K562 (cell line): ENCODE data around the gene DNAJC17. TPM values are rescaled to one million over a fixed set of nuclear protein-coding genes. Genes with fewer than 3 reads are reported as not detected.
A peak's percentile ranks its signal among the peaks of the same experiment; 100 is the strongest.

Experiments used
- CBFA2T3 ChIP-seq: fragments of 450-650 bp; IDR thresholded peaks from 2 replicates; pipeline ENCODE4 v1.6.1; 2017
- CTBP1 ChIP-seq: fragments of 450-650 bp; IDR thresholded peaks from 2 replicates; pipeline ENCODE4 v1.6.1; 2016; ENCODE audit warnings: borderline replicate concordance
- DNMT1 ChIP-seq: fragments of 450-650 bp; IDR thresholded peaks from 2 replicates; pipeline ENCODE4 v1.6.1; 2016; ENCODE audit warnings: antibody characterized with exemption, mild to moderate bottlenecking
- ELF1 ChIP-seq: fragments of 200-800 bp; sonication (Bioruptor generic); IDR thresholded peaks from 2 replicates; pipeline ENCODE4 v1.6.1; 2016; ENCODE audit warnings: missing genetic modification characterization, missing compliant biosample characterization
- ELF2 ChIP-seq: fragments of 250-450 bp; sonication (Bioruptor Pico); IDR thresholded peaks from 2 replicates; pipeline ENCODE4 v1.5.0; 2021; ENCODE audit warnings: mild to moderate bottlenecking
- FIP1L1 ChIP-seq: fragments of 200-400 bp; formaldehyde crosslinking; IDR thresholded peaks from 2 replicates; pipeline ENCODE4 v1.6.1; 2018; ENCODE audit warnings: mild to moderate bottlenecking, low read depth, low read length; ENCODE audit not compliant: poor library complexity, severe bottlenecking
- HNRNPUL1 ChIP-seq: fragments of 200-400 bp; formaldehyde crosslinking; IDR thresholded peaks from 2 replicates; pipeline ENCODE4 v1.6.1; 2017; ENCODE audit warnings: low read length
- NUFIP1 ChIP-seq: fragments of 450-650 bp; IDR thresholded peaks from 2 replicates; pipeline ENCODE4 v1.6.1; 2018; ENCODE audit not compliant: partially characterized antibody
- PHF20 ChIP-seq: fragments of 450-650 bp; IDR thresholded peaks from 2 replicates; pipeline ENCODE4 v1.6.1; 2018; ENCODE audit not compliant: partially characterized antibody
- PML ChIP-seq: IDR thresholded peaks from 2 replicates; pipeline ENCODE4 v1.6.1; 2012; ENCODE audit warnings: low read length, inconsistent platforms
- POLR2G ChIP-seq: fragments of 200-400 bp; formaldehyde crosslinking; IDR thresholded peaks from 2 replicates; pipeline ENCODE4 v1.6.1; 2017; ENCODE audit warnings: low read depth, mild to moderate bottlenecking, antibody characterized with exemption, low read length, moderate library complexity
- RB1 ChIP-seq: fragments of 450-650 bp; IDR thresholded peaks from 2 replicates; pipeline ENCODE4 v1.6.1; 2017; ENCODE audit warnings: low read depth, mild to moderate bottlenecking
- RBFOX2 ChIP-seq: fragments of 200-400 bp; formaldehyde crosslinking; IDR thresholded peaks from 2 replicates; pipeline ENCODE4 v1.6.1; 2017; ENCODE audit warnings: low read depth, mild to moderate bottlenecking, low read length, moderate library complexity
- TAF1 ChIP-seq: IDR thresholded peaks from 2 replicates; pipeline ENCODE4 v1.6.1; 2011; ENCODE audit warnings: mild to moderate bottlenecking, low read length, moderate library complexity; ENCODE audit not compliant: insufficient read depth, control insufficient read depth, severe bottlenecking; ENCODE audit errors: extremely low read depth
- ZNF197 ChIP-seq: fragments of 200-800 bp; sonication (Bioruptor generic); IDR thresholded peaks from 2 replicates; pipeline ENCODE4 v1.6.1; 2016; ENCODE audit warnings: low read depth, missing genetic modification characterization, missing compliant biosample characterization
- ZNF561 ChIP-seq: fragments of 450-650 bp; formaldehyde crosslinking; conservative IDR thresholded peaks from 2 replicates; pipeline ENCODE4 v1.4.0; 2020; ENCODE audit warnings: mild to moderate bottlenecking, moderate library complexity
- polyA plus RNA-seq, 8 experiments: library from polyadenylated mRNA; depleted of rRNA in 4 of 8; stranded (reverse) in 5 of 8; unstranded in 3 of 8; fragments of >200 nt; fragmentation: Nextera tagmentation in 2 of 8; fragmentation: Illumina TruSeq in 1 of 8; extraction: Ambion mirVana in 2 of 8; extraction: Trizol in 1 of 8; gene quantifications; 2 replicates each; pipeline versions ENCODE4 v1.2.1 to v1.2.3, GENCODE V29; 2011 to 2014; ENCODE audit warnings: inconsistent platforms in 1 of 8, missing spikeins in 1 of 8
- total RNA-seq, 7 experiments: library from RNA; depleted of rRNA in 6 of 7; stranded (reverse); fragments of >200 nt in 6 of 7; fragmentation: Illumina TruSeq in 2 of 7; extraction: Trizol in 2 of 7; gene quantifications; 2 replicates each; pipeline versions ENCODE4 v1.2.1 to v1.2.3, GENCODE V29; 2011 to 2021; ENCODE audit warnings: low replicate concordance in 1 of 7
- TF ChIP-seq, protein P1 (sequence below): IDR thresholded peaks from 2 replicates; pipeline ENCODE4 v1.6.1; 2011; ENCODE audit warnings: borderline replicate concordance, low read depth, mild to moderate bottlenecking, moderate library complexity, low read length; ENCODE audit not compliant: insufficient read depth, poor library complexity, severe bottlenecking
- TF ChIP-seq, protein P2 (sequence below), 2 experiments: fragments of 200-800 bp in 1 of 2; sonication (Bioruptor generic) in 1 of 2; sonication (generic) in 1 of 2; formaldehyde crosslinking in 1 of 2; IDR thresholded peaks in 1 of 2; conservative IDR thresholded peaks in 1 of 2; 2 replicates each; pipeline versions ENCODE4 v1.5.0 to v1.6.1; 2016 to 2020; ENCODE audit warnings: missing compliant biosample characterization in 1 of 2, missing genetic modification characterization in 1 of 2, missing genetic modification reagents in 1 of 2
- TF ChIP-seq, protein P3 (sequence below): sonication (generic); formaldehyde crosslinking; IDR thresholded peaks from 2 replicates; pipeline ENCODE4 v1.8.0; 2022; ENCODE audit warnings: missing genetic modification reagents, mild to moderate bottlenecking, moderate library complexity, borderline replicate concordance
- TF ChIP-seq, protein P4 (sequence below): fragments of 450-650 bp; conservative IDR thresholded peaks from 2 replicates; pipeline ENCODE4 v1.6.1; 2016; ENCODE audit warnings: missing genetic modification characterization, low read depth, mild to moderate bottlenecking, control low read depth, missing compliant biosample characterization

The DNAJC17 gene
- total and polyA plus RNA-seq, 9 of the 15 experiments (the other 6 are each of a cell fraction or from before 2014, with no cell fraction given) = 2.4 to 79.4 (median 44.2) TPM

DNA sequence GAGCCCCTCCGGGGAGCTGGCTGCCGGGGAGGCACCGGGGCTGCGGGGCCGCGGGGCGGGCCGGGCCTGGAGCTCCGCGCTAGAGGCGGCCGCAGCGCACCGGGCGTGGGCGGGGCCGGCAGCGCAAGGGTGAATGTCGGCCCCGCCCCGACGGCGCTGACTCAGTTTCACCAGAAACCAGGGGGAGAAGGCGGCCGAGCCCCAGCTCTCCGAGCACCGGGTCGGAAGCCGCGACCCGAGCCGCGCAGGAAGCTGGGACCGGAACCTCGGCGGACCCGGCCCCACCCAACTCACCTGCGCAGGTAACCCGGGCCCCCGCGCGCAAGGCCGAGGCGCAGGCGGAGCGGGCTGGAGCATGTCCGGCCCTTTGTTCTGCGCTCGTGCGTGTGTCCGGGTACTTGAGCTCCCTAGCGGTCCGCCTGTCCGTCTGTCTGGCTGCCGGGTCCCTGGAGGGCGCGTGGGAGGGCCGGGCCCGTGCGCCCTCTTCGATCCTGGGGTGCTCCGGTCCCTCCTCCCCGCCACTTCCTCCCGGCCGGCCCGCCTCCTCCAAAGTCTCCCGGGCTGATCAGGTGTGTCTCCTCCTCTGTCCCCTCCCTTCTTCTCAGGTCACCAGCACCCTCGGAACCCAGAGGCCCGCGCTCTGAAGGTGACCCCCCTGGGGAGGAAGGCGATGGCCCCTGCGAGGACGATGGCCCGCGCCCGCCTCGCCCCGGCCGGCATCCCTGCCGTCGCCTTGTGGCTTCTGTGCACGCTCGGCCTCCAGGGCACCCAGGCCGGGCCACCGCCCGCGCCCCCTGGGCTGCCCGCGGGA, 36.8 kb upstream of the DNAJC17 start, which contains the start of gene SPINT1 (continued):
- TF ChIP-seq, protein P1, sequence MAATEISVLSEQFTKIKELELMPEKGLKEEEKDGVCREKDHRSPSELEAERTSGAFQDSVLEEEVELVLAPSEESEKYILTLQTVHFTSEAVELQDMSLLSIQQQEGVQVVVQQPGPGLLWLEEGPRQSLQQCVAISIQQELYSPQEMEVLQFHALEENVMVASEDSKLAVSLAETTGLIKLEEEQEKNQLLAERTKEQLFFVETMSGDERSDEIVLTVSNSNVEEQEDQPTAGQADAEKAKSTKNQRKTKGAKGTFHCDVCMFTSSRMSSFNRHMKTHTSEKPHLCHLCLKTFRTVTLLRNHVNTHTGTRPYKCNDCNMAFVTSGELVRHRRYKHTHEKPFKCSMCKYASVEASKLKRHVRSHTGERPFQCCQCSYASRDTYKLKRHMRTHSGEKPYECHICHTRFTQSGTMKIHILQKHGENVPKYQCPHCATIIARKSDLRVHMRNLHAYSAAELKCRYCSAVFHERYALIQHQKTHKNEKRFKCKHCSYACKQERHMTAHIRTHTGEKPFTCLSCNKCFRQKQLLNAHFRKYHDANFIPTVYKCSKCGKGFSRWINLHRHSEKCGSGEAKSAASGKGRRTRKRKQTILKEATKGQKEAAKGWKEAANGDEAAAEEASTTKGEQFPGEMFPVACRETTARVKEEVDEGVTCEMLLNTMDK = no peak
- TF ChIP-seq POLR2G (peak; percentile 64; the same call in 1 of the 2 replicates), HNRNPUL1 (no peak), PHF20 (peak; percentile 27), CBFA2T3 (no peak), FIP1L1 (peak; percentile 36), ZNF561 (no peak), DNMT1 (no peak), CTBP1 (peak; percentile 80), TAF1 (peak; percentile 18), ZNF197 (no peak), RB1 (peak; percentile 30; the same call in 1 of the 2 replicates), ELF2 (CRISPR knock-in tag) (no peak), ELF1 (no peak), NUFIP1 (no peak), PML (no peak), RBFOX2 (0 out of 2 replicates have a peak, but pooled peaks have one; percentile 36)
- TF ChIP-seq, protein P2, sequence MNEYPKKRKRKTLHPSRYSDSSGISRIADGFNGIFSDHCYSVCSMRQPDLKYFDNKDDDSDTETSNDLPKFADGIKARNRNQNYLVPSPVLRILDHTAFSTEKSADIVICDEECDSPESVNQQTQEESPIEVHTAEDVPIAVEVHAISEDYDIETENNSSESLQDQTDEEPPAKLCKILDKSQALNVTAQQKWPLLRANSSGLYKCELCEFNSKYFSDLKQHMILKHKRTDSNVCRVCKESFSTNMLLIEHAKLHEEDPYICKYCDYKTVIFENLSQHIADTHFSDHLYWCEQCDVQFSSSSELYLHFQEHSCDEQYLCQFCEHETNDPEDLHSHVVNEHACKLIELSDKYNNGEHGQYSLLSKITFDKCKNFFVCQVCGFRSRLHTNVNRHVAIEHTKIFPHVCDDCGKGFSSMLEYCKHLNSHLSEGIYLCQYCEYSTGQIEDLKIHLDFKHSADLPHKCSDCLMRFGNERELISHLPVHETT (CRISPR knock-in tag; conservative IDR thresholded peaks at IDR 0.05 in 1 of 2, IDR thresholded peaks at IDR 0.05 in 1 of 2) = no peak
- TF ChIP-seq, protein P3, sequence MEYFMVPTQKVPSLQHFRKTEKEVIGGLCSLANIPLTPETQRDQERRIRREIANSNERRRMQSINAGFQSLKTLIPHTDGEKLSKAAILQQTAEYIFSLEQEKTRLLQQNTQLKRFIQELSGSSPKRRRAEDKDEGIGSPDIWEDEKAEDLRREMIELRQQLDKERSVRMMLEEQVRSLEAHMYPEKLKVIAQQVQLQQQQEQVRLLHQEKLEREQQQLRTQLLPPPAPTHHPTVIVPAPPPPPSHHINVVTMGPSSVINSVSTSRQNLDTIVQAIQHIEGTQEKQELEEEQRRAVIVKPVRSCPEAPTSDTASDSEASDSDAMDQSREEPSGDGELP (CRISPR knock-in tag) = 0 out of 2 replicates have a peak, but pooled peaks have one; percentile 22
- TF ChIP-seq, protein P4, sequence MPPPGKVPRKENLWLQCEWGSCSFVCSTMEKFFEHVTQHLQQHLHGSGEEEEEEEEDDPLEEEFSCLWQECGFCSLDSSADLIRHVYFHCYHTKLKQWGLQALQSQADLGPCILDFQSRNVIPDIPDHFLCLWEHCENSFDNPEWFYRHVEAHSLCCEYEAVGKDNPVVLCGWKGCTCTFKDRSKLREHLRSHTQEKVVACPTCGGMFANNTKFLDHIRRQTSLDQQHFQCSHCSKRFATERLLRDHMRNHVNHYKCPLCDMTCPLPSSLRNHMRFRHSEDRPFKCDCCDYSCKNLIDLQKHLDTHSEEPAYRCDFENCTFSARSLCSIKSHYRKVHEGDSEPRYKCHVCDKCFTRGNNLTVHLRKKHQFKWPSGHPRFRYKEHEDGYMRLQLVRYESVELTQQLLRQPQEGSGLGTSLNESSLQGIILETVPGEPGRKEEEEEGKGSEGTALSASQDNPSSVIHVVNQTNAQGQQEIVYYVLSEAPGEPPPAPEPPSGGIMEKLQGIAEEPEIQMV (tag) = no peak
